ENCODE results near the gene RNF130. TPM values are rescaled to one million over a fixed set of nuclear protein-coding genes. Genes with fewer than 3 reads are reported as not detected.
A peak's percentile ranks its signal among the peaks of the same experiment; 100 is the strongest.

The RNF130 gene
- total and polyA plus RNA-seq, 9 of the 15 experiments (the other 6 are each of a cell fraction or from before 2014, with no cell fraction given), result 5.8 to 39.4 (median 27.1) TPM

GRCh38 chr5:179907556-179908324 lies 163.8 kb downstream of the RNF130 start, which contains the start of gene TBC1D9B (continued):
- TF ChIP-seq HNRNPLL (IDR thresholded peaks at IDR 0.05; ENCODE audit: low read depth, low read length, poor library complexity, severe bottlenecking), result peak; percentile 91
- no peak for TF ChIP-seq GATAD2B (IDR thresholded peaks at IDR 0.05; ENCODE audit: borderline replicate concordance)
- TF ChIP-seq, protein P1, sequence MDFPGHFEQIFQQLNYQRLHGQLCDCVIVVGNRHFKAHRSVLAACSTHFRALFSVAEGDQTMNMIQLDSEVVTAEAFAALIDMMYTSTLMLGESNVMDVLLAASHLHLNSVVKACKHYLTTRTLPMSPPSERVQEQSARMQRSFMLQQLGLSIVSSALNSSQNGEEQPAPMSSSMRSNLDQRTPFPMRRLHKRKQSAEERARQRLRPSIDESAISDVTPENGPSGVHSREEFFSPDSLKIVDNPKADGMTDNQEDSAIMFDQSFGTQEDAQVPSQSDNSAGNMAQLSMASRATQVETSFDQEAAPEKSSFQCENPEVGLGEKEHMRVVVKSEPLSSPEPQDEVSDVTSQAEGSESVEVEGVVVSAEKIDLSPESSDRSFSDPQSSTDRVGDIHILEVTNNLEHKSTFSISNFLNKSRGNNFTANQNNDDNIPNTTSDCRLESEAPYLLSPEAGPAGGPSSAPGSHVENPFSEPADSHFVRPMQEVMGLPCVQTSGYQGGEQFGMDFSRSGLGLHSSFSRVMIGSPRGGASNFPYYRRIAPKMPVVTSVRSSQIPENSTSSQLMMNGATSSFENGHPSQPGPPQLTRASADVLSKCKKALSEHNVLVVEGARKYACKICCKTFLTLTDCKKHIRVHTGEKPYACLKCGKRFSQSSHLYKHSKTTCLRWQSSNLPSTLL (IDR thresholded peaks at IDR 0.05), result no peak
- no peak for TF ChIP-seq RBM39 (optimal IDR thresholded peaks at IDR 0.05; ENCODE audit: low read depth, low read length)
- TF ChIP-seq RBBP5 (IDR thresholded peaks at IDR 0.05; ENCODE audit: borderline replicate concordance, insufficient read depth, low read length, poor library complexity, severe bottlenecking), result no peak
- TF ChIP-seq KLF1 (tag; IDR thresholded peaks at IDR 0.05), result no peak
- TF ChIP-seq DEAF1 (CRISPR knock-in tag; IDR thresholded peaks at IDR 0.05), result no peak
- no peak for TF ChIP-seq ATF1 (CRISPR knock-in tag; IDR thresholded peaks at IDR 0.05)
- no peak for TF ChIP-seq ATF1 (tag; IDR thresholded peaks at IDR 0.05)
- no peak for TF ChIP-seq SREBF1 (IDR thresholded peaks at IDR 0.05; ENCODE audit: borderline replicate concordance, low read depth, low read length)
- TF ChIP-seq, protein P2, sequence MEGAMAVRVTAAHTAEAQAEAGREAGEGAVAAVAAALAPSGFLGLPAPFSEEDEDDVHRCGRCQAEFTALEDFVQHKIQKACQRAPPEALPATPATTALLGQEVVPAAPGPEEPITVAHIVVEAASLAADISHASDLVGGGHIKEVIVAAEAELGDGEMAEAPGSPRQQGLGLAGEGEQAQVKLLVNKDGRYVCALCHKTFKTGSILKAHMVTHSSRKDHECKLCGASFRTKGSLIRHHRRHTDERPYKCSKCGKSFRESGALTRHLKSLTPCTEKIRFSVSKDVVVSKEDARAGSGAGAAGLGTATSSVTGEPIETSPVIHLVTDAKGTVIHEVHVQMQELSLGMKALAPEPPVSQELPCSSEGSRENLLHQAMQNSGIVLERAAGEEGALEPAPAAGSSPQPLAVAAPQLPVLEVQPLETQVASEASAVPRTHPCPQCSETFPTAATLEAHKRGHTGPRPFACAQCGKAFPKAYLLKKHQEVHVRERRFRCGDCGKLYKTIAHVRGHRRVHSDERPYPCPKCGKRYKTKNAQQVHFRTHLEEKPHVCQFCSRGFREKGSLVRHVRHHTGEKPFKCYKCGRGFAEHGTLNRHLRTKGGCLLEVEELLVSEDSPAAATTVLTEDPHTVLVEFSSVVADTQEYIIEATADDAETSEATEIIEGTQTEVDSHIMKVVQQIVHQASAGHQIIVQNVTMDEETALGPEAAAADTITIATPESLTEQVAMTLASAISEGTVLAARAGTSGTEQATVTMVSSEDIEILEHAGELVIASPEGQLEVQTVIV (CRISPR knock-in tag; IDR thresholded peaks at IDR 0.05; ENCODE audit: borderline replicate concordance), result no peak
- TF ChIP-seq ATF2 (CRISPR knock-in tag; IDR thresholded peaks at IDR 0.05), result no peak
- peak; percentile 79; the same call in 1 of the 2 replicates for TF ChIP-seq RB1 (IDR thresholded peaks at IDR 0.05; ENCODE audit: low read depth)
- TF ChIP-seq BCOR (IDR thresholded peaks at IDR 0.05), result peak; percentile 41
- peak; percentile 33 for TF ChIP-seq CREM (IDR thresholded peaks at IDR 0.05; ENCODE audit: low read depth)
